ENCODE data around the gene LYPD4.
"Not testable (repeated sequence)": the region's sequence is repeated elsewhere in the genome, so short reads cannot be mapped to it uniquely, and the experiment has no call there.

The LYPD4 gene

GRCh38 chr19:41796362-41796761 is 48.1 kb downstream of the LYPD4 start, which contains the start of gene CEACAM3:
Gene CEACAM3, plus strand, starts transcription at chr19:41796587. Its CDS starts 91 bp downstream, at chr19:41796678.
- DNase-seq: no peak

GRCh38 chr19:41795031-41795461 is 49.4 kb downstream of the LYPD4 start:
- DNase-seq: peak; percentile 56

- DNase-seq: no peak
Observed at GRCh38 chr19:41793414-41793727, 51.1 kb downstream of the LYPD4 start.

GRCh38 chr19:41792513-41793413 is 51.7 kb downstream of the LYPD4 start:
- DNase-seq: no peak

- DNase-seq: peak; percentile 78
Observed at GRCh38 chr19:41789053-41789452, 55.4 kb downstream of the LYPD4 start.

GRCh38 chr19:41788518-41788917 is 56.0 kb downstream of the LYPD4 start:
- not testable (repeated sequence) for DNase-seq
